H9 (cell line): ENCODE data around the gene SRSF4. TPM values are rescaled to one million over a fixed set of nuclear protein-coding genes. Genes with fewer than 3 reads are reported as not detected.

Experiments used
- DNase-seq: peaks from one replicate; pipeline ENCODE4 v3.0.0-alpha.2; 2017
- H2AFZ ChIP-seq: one replicate; pipeline ENCODE4 v1.6.1; 2013; ENCODE audit warnings: mild to moderate bottlenecking, low read length, control low read depth, moderate library complexity
- H2AK5ac ChIP-seq: 2 replicates; pipeline ENCODE4 v1.6.1; 2013; ENCODE audit warnings: low read length, control low read depth, mixed read lengths; ENCODE audit not compliant: insufficient read length
- H2BK120ac ChIP-seq: one replicate; pipeline ENCODE4 v1.6.1; 2013; ENCODE audit warnings: low read depth, mild to moderate bottlenecking, low read length, control low read depth, inconsistent platforms; ENCODE audit not compliant: poor library complexity, severe bottlenecking
- H2BK12ac ChIP-seq: 2 replicates; pipeline ENCODE4 v1.6.1; 2013; ENCODE audit warnings: low read length, control low read depth, mixed read lengths, low read depth; ENCODE audit not compliant: insufficient read length
- H2BK15ac ChIP-seq: 2 replicates; pipeline ENCODE4 v1.6.1; 2013; ENCODE audit warnings: low read depth, low read length, control low read depth
- H2BK20ac ChIP-seq: one replicate; pipeline ENCODE4 v1.6.1; 2013; ENCODE audit warnings: low read depth, mild to moderate bottlenecking, low read length, control low read depth, inconsistent platforms; ENCODE audit not compliant: poor library complexity, severe bottlenecking
- H2BK5ac ChIP-seq: 2 replicates; pipeline ENCODE4 v1.6.1; 2013; ENCODE audit warnings: low read length, control low read depth, mixed read lengths; ENCODE audit not compliant: insufficient read length
- H3K14ac ChIP-seq: 2 replicates; pipeline ENCODE4 v1.6.1; 2013; ENCODE audit warnings: low read length, control low read depth; ENCODE audit not compliant: insufficient read depth
- H3K18ac ChIP-seq: 2 replicates; pipeline ENCODE4 v1.6.1; 2013; ENCODE audit warnings: low read depth, mild to moderate bottlenecking, mixed read lengths, low read length, control low read depth; ENCODE audit not compliant: insufficient read length
- H3K23ac ChIP-seq: 2 replicates; pipeline ENCODE4 v1.6.1; 2013; ENCODE audit warnings: low read length, control low read depth, mixed read lengths, low read depth; ENCODE audit not compliant: insufficient read length
- H3K23me2 ChIP-seq: 2 replicates; pipeline ENCODE4 v1.6.1; 2013; ENCODE audit warnings: low read depth, mild to moderate bottlenecking, mixed read lengths, low read length, control low read depth; ENCODE audit not compliant: insufficient read length, poor library complexity, severe bottlenecking
- H3K27ac ChIP-seq: 2 replicates; pipeline ENCODE4 v1.5.1; 2013; ENCODE audit warnings: low read length, control low read depth, mixed read lengths, low read depth; ENCODE audit not compliant: insufficient read length
- H3K27me3 ChIP-seq: 2 replicates; pipeline ENCODE4 v1.6.1; 2013; ENCODE audit warnings: low read length, control low read depth, inconsistent platforms; ENCODE audit not compliant: insufficient read depth
- H3K4ac ChIP-seq: 2 replicates; pipeline ENCODE4 v1.6.1; 2013; ENCODE audit warnings: low read depth, mild to moderate bottlenecking, control low read depth, inconsistent platforms, low read length, moderate library complexity
- H3K4me1 ChIP-seq: 2 replicates; pipeline ENCODE4 v1.6.1; 2013; ENCODE audit warnings: low read length, control low read depth, inconsistent platforms; ENCODE audit not compliant: insufficient read depth
- H3K4me2 ChIP-seq: 2 replicates; pipeline ENCODE4 v1.6.1; 2013; ENCODE audit warnings: low read length, control low read depth, mixed read lengths; ENCODE audit not compliant: insufficient read length, insufficient read depth
- H3K56ac ChIP-seq: 2 replicates; pipeline ENCODE4 v1.6.1; 2013; ENCODE audit warnings: low read depth, mild to moderate bottlenecking, mixed read lengths, low read length, control low read depth; ENCODE audit not compliant: insufficient read length
- H3K79me1 ChIP-seq: 2 replicates; pipeline ENCODE4 v1.6.1; 2013; ENCODE audit warnings: low read depth, mild to moderate bottlenecking, moderate library complexity, low read length, control low read depth, inconsistent platforms; ENCODE audit not compliant: insufficient read depth, poor library complexity, severe bottlenecking
- H3K79me2 ChIP-seq: 2 replicates; pipeline ENCODE4 v1.6.1; 2013; ENCODE audit warnings: low read length, control low read depth, inconsistent platforms; ENCODE audit not compliant: insufficient read depth
- H3K9ac ChIP-seq: 2 replicates; pipeline ENCODE4 v1.6.1; 2013; ENCODE audit warnings: low read length, control low read depth, mixed read lengths; ENCODE audit not compliant: insufficient read length; ENCODE audit errors: extremely low read depth
- H3K9me3 ChIP-seq: one replicate; pipeline ENCODE4 v1.6.1; 2013; ENCODE audit warnings: low read depth, low read length, inconsistent platforms; ENCODE audit not compliant: control insufficient read depth
- H3T11ph ChIP-seq: one replicate; pipeline ENCODE4 v1.6.1; 2013; ENCODE audit warnings: mild to moderate bottlenecking, low read length, control low read depth, inconsistent platforms
- H4K20me1 ChIP-seq: one replicate; pipeline ENCODE4 v1.6.1; 2013; ENCODE audit not compliant: control insufficient read depth, insufficient read length, insufficient read depth
- H4K5ac ChIP-seq: 2 replicates; pipeline ENCODE4 v1.6.1; 2013; ENCODE audit warnings: low read depth, mild to moderate bottlenecking, mixed read lengths, low read length, control low read depth; ENCODE audit not compliant: insufficient read length
- H4K8ac ChIP-seq: replicated peaks from 2 replicates; pipeline ENCODE4 v1.6.1; 2013; ENCODE audit warnings: low read length, control low read depth, mixed read lengths, low read depth; ENCODE audit not compliant: insufficient read length
- H4K91ac ChIP-seq: 2 replicates; pipeline ENCODE4 v1.6.1; 2013; ENCODE audit warnings: low read depth, mild to moderate bottlenecking, moderate library complexity, mixed read lengths, low read length, control low read depth; ENCODE audit not compliant: insufficient read length
- H3K27ac Mint-ChIP-seq, 3 experiments: 2 replicates in 2 of 3; 3 replicates in 1 of 3; pipeline ENCODE4 v1.8.0; 2020 to 2021; ENCODE audit warnings: mixed read lengths in 3 of 3, mild to moderate bottlenecking in 1 of 3, moderate library complexity in 1 of 3
- H3K27me3 Mint-ChIP-seq: 2 replicates; pipeline ENCODE4 v1.8.0; 2021; ENCODE audit warnings: low read depth, mild to moderate bottlenecking, moderate library complexity, mixed read lengths
- H3K36me3 Mint-ChIP-seq, 3 experiments: 2 replicates in 2 of 3; 3 replicates in 1 of 3; pipeline ENCODE4 v1.8.0; 2020 to 2021; ENCODE audit warnings: low read depth in 3 of 3, mixed read lengths in 3 of 3; ENCODE audit not compliant: insufficient read depth in 1 of 3
- H3K4me1 Mint-ChIP-seq, 2 experiments: 2 replicates each; pipeline ENCODE4 v1.8.0; 2020; ENCODE audit warnings: mixed read lengths in 2 of 2
- H3K4me3 Mint-ChIP-seq, 2 experiments: 2 replicates in 1 of 2; 3 replicates in 1 of 2; pipeline ENCODE4 v1.8.0; 2020 to 2021; ENCODE audit warnings: mild to moderate bottlenecking in 2 of 2, mixed read lengths in 2 of 2, moderate library complexity in 1 of 2
- H3K9me3 Mint-ChIP-seq, 2 experiments: 2 replicates in 1 of 2; 3 replicates in 1 of 2; pipeline ENCODE4 v1.8.0; 2020; ENCODE audit warnings: mild to moderate bottlenecking in 2 of 2, mixed read lengths in 2 of 2, moderate library complexity in 1 of 2
- WGBS: extraction: QIAGEN DNeasy Blood & Tissue Kit; methylation state at CpG from one replicate; pipeline ENCODE4 v1.1.7; 2013; ENCODE audit warnings: missing lambda C conversion rate, low lambda C conversion rate, mixed read lengths; ENCODE audit not compliant: insufficient read length; ENCODE audit errors: extremely low coverage; 5-methylcytosine and 5-hydroxymethylcytosine counted together
- total RNA-seq: library from RNA; stranded (reverse); gene quantifications from 2 replicates; pipeline ENCODE4 v1.2.1, GENCODE V29; 2021
- TF ChIP-seq, protein P1 (sequence below): fragments of 200-600 bp; sonication (generic); conservative IDR thresholded peaks from 3 replicates; pipeline ENCODE4 v1.8.0; 2021; ENCODE audit warnings: antibody characterized with exemption, mild to moderate bottlenecking

The SRSF4 gene
- total RNA-seq, 1 experiment from 2014 or later, result 90.6 TPM

DNA sequence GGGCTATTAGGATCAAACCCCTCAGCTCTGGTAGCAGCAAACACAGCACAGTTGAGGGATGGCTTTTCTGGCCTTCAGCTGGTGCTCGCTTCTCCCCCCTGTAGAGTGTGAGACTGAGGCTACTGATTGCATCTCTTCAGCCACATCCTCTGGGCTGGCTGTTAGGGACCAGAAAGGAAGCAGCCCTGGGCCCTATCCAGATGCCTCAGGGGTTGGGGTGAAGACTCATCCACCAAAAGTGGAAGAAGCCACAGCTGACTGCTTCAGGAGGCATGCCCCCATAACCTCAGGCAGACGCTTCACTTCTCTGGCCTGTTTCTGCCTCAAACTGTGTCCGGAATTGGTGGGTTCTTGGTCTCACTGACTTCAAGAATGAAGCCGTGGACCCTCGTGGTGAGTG lies 51.8 kb downstream of the SRSF4 start:
- Histone ChIP-seq H3K9me3 (no peaks in the 10 kb centered on the region), H3K23me2 (peaks cover 4% of the 10 kb centered on the region), H3T11ph (no peak overlapping the region), H3K4me1 (peaks cover 2% of the 10 kb centered on the region; the same call in 1 of the 2 replicates), H3K23ac (no peak overlapping the region), H3K4me2 (no peak overlapping the region), H2AK5ac (no peak overlapping the region), H4K8ac (no peak overlapping the region), H3K79me1 (no peaks in the 10 kb centered on the region), H3K18ac (no peak overlapping the region), H3K56ac (no peak overlapping the region), H2BK120ac (no peak overlapping the region), H2AFZ (no peak overlapping the region), H2BK5ac (no peak overlapping the region), H4K5ac (no peak overlapping the region), H3K4ac (no peak overlapping the region), H4K20me1 (peaks cover 2% of the 10 kb centered on the region), H2BK12ac (no peak overlapping the region), H3K27ac (no peak overlapping the region), H2BK20ac (no peak overlapping the region), H3K9ac (no peak overlapping the region), H3K27me3 (no peaks in the 10 kb centered on the region; the same call in 1 of the 2 replicates), H2BK15ac (no peak overlapping the region), H4K91ac (no peak overlapping the region), H3K79me2 (no peaks in the 10 kb centered on the region), H3K14ac (no peak overlapping the region)
- TF ChIP-seq, protein P1, sequence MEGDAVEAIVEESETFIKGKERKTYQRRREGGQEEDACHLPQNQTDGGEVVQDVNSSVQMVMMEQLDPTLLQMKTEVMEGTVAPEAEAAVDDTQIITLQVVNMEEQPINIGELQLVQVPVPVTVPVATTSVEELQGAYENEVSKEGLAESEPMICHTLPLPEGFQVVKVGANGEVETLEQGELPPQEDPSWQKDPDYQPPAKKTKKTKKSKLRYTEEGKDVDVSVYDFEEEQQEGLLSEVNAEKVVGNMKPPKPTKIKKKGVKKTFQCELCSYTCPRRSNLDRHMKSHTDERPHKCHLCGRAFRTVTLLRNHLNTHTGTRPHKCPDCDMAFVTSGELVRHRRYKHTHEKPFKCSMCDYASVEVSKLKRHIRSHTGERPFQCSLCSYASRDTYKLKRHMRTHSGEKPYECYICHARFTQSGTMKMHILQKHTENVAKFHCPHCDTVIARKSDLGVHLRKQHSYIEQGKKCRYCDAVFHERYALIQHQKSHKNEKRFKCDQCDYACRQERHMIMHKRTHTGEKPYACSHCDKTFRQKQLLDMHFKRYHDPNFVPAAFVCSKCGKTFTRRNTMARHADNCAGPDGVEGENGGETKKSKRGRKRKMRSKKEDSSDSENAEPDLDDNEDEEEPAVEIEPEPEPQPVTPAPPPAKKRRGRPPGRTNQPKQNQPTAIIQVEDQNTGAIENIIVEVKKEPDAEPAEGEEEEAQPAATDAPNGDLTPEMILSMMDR, result no peak
- no CpG with 5 or more reads among the region's 5 CpGs for WGBS
- no peak overlapping the region for H3K4me3 Mint-ChIP-seq
- peaks cover 22% of the 10 kb centered on the region for H3K27me3 Mint-ChIP-seq
- H3K36me3 Mint-ChIP-seq, result no peaks in the 10 kb centered on the region
- H3K4me1 Mint-ChIP-seq, result peaks cover 9 to 16% of the 10 kb centered on the region in 2 experiments
- DNase-seq, result no peak
- H3K9me3 Mint-ChIP-seq, result no peaks in the 10 kb centered on the region
- no peak overlapping the region for H3K27ac Mint-ChIP-seq
